D721Med (cell line): Measurements from ENCODE around the gene SLFNL1.

Source experiments
- DNase-seq: peaks from one replicate; pipeline ENCODE4 v3.0.0; 2011; ENCODE audit warnings: low spot score; ENCODE audit not compliant: insufficient read length
- FAIRE-seq: peaks from 2 replicates; lab custom pipeline; 2011; peaks lifted over from hg19 to GRCh38; lab: Jason Lieb, UNC
- CTCF ChIP-seq: IDR thresholded peaks from 2 replicates; pipeline ENCODE4 v1.5.1; 2012; ENCODE audit warnings: mild to moderate bottlenecking, control low read depth; ENCODE audit not compliant: insufficient read depth; ENCODE audit errors: missing control alignments

Gene SLFNL1

GRCh38 chr1:40981691-40982448, 39.7 kb downstream of the SLFNL1 start:
- FAIRE-seq (no peak), DNase-seq (no peak)

GRCh38 chr1:40980453-40981121, 40.9 kb downstream of the SLFNL1 start:
- DNase-seq, result no peak
- no peak for TF ChIP-seq CTCF
- no peak for FAIRE-seq

More at GRCh38 chr1:40981691-40982448, 39.7 kb downstream of the SLFNL1 start:
- no peak for TF ChIP-seq CTCF

GRCh38 chr1:40980068-40980452, 41.5 kb downstream of the SLFNL1 start:
- TF ChIP-seq CTCF, result no peak
- FAIRE-seq (no peak), DNase-seq (no peak)

GRCh38 chr1:40979241-40980067, 42.1 kb downstream of the SLFNL1 start, which contains the start of gene CTPS1:
TSS of gene CTPS1 (plus strand) at chr1:40979696. CDS start at chr1:40983291, 3,595 bp downstream.
- peak; percentile 6 for TF ChIP-seq CTCF
- peak; percentile 92 for DNase-seq
- FAIRE-seq, result no peak

GRCh38 chr1:40978886-40979240, 42.7 kb downstream of the SLFNL1 start:
- no peak for DNase-seq
- TF ChIP-seq CTCF, result no peak
- FAIRE-seq, result no peak

GRCh38 chr1:40977716-40978115, 43.8 kb downstream of the SLFNL1 start:
- FAIRE-seq, result no peak
- no peak for DNase-seq
- no peak for TF ChIP-seq CTCF
